ENCODE data around the gene DDX46. TPM values are rescaled to one million over a fixed set of nuclear protein-coding genes. Genes with fewer than 3 reads are reported as not detected.

Gene DDX46
- total RNA-seq, 2 donors from 2014 or later, result 31.9 to 36.3 TPM

DNA sequence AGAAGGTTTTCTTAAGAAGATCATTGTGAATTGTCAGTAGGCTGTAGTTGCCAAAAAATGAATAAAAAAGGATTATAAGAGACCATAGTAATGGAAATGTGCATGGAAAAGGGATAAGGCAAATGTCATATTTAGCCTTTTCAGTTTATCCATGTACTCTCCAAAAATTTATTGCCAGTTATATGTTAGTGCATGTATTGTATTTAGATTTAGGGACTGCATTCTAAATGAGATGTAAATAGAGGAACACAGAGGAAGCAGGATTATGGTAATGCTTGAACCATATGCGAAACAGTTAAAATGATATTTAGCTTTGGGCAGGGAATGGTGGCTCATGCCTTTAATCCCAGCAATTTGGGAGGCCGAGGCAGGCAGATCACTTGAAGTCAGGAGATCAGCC, 33.0 kb downstream of the DDX46 start:
- DNase-seq (no peak), ATAC-seq (no peak)
- WGBS, 2 donors, result 92 to 95% methylated on average over 2 of the region's 2 CpGs
- no peak overlapping the region for H3K27ac ChIP-seq
- TF ChIP-seq POLR2A (IDR thresholded peaks at IDR 0.05), result no peak
- TF ChIP-seq, protein P1, sequence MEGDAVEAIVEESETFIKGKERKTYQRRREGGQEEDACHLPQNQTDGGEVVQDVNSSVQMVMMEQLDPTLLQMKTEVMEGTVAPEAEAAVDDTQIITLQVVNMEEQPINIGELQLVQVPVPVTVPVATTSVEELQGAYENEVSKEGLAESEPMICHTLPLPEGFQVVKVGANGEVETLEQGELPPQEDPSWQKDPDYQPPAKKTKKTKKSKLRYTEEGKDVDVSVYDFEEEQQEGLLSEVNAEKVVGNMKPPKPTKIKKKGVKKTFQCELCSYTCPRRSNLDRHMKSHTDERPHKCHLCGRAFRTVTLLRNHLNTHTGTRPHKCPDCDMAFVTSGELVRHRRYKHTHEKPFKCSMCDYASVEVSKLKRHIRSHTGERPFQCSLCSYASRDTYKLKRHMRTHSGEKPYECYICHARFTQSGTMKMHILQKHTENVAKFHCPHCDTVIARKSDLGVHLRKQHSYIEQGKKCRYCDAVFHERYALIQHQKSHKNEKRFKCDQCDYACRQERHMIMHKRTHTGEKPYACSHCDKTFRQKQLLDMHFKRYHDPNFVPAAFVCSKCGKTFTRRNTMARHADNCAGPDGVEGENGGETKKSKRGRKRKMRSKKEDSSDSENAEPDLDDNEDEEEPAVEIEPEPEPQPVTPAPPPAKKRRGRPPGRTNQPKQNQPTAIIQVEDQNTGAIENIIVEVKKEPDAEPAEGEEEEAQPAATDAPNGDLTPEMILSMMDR (IDR thresholded peaks at IDR 0.05), result no peak
- intact Hi-C loops (cut with DNase I), result no loop called here
- H3K9me3 ChIP-seq, result no peaks in the 10 kb centered on the region
- peaks cover 8% of the 10 kb centered on the region for H3K4me1 ChIP-seq
- H3K27me3 ChIP-seq, result no peaks in the 10 kb centered on the region
- no peak overlapping the region for H3K4me3 ChIP-seq
- H3K36me3 ChIP-seq (replicated peaks in 1 of 2; ENCODE audit: insufficient read depth in 1 of 2, low read depth in 2 of 2), result peaks cover 4 to 37% of the 10 kb centered on the region in 2 donors

DNA sequence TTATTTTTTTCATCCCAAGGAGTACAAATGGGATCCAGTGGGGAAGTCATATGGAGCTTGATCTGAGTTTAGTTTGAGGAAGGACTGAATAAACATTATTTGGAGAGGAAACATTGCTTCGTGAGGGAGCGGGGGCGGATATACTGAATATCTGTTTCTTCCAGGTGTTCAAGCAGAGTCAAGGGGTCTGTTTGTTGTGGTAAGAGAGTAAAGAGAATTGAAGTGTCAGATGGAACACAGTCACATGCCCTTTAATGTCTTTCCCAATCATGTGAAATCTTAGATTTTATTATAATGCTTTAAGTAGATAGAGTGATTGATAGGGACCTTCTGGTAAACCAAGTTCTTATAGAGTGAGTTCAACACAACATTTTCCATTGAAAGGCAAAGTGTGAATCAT, 33.7 kb downstream of the DDX46 start:
- DNase-seq, result no peak
- WGBS, 2 donors, result 88 to 89% methylated on average over 3 of the region's 3 CpGs
- H3K36me3 ChIP-seq (replicated peaks in 1 of 2; ENCODE audit: insufficient read depth in 1 of 2, low read depth in 2 of 2), result peaks cover 4 to 36% of the 10 kb centered on the region in 2 donors
- H3K27me3 ChIP-seq, result no peaks in the 10 kb centered on the region
- peaks cover 8% of the 10 kb centered on the region for H3K4me1 ChIP-seq
- no peaks in the 10 kb centered on the region for H3K9me3 ChIP-seq
- H3K4me3 ChIP-seq, result no peak overlapping the region
- no peak for TF ChIP-seq POLR2A (IDR thresholded peaks at IDR 0.05)
- TF ChIP-seq, protein P1 (IDR thresholded peaks at IDR 0.05), result no peak
- no peak for ATAC-seq
- H3K27ac ChIP-seq, result no peak overlapping the region
- intact Hi-C loops (cut with DNase I), result no loop called here

DNA sequence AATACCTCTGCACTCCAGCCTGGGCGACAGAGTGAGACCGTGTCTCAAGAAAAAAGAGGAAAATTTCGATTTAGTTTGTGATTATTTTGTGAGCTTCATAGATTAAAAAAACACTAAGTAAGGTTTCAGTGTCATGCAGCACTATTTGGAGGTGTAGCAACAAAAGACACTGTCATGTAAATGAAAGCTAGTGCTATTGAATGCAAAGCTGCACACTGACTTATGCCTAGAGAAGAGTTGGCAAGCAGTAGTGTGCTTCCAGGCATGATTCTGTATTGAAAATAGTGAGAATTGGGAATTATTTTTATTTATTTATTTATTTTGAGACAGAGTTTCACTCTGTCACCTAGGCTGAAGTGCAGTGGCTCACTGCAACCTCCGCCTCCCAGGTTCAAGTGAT, 34.5 kb downstream of the DDX46 start:
- Histone ChIP-seq H3K27me3 (no peaks in the 10 kb centered on the region), H3K27ac (no peak overlapping the region), H3K4me1 (peaks cover 6% of the 10 kb centered on the region), H3K4me3 (no peak overlapping the region), H3K9me3 (no peaks in the 10 kb centered on the region), H3K36me3 (replicated peaks in 1 of 2; ENCODE audit: insufficient read depth in 1 of 2, low read depth in 2 of 2) (peaks cover 4 to 45% of the 10 kb centered on the region in 2 donors)
- ATAC-seq, result no peak
- no peak for DNase-seq
- WGBS, 2 donors, result 79 to 81% methylated on average over 4 of the region's 4 CpGs
- intact Hi-C loops (cut with DNase I), result no loop called here
- TF ChIP-seq, protein P1 (IDR thresholded peaks at IDR 0.05), result no peak
- no peak for TF ChIP-seq POLR2A (IDR thresholded peaks at IDR 0.05)

DNA sequence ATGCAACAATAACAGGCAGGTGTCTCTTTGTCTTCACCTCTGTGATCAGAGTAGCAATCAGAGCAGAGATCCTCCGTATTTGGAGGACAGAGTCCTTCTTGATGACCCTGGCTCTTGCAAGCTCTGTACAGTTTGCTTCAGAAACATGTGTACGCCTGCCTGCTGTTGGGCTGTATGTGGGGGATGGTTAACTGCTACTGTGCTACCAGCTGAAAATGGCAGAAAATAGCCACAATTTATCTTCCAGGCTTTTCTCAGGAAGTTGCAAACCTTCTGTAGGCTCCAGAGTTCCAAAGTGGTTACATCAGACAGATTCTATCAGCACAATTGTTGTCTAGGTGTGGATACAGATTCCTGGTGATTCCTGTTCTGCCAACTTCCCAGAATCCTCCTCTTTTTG, 35.5 kb downstream of the DDX46 start:
- Histone ChIP-seq H3K9me3 (no peaks in the 10 kb centered on the region), H3K36me3 (replicated peaks in 1 of 2; ENCODE audit: insufficient read depth in 1 of 2, low read depth in 2 of 2) (peaks cover 4 to 46% of the 10 kb centered on the region in 2 donors), H3K27ac (no peak overlapping the region), H3K4me3 (no peak overlapping the region), H3K27me3 (no peaks in the 10 kb centered on the region), H3K4me1 (no peaks in the 10 kb centered on the region)
- DNase-seq, result no peak
- intact Hi-C loops (cut with DNase I), result no loop called here
- TF ChIP-seq, protein P1 (IDR thresholded peaks at IDR 0.05), result no peak
- no peak for TF ChIP-seq POLR2A (IDR thresholded peaks at IDR 0.05)
- 57 to 83% methylated on average over 1 to 2 of the region's 2 CpGs for WGBS, 2 donors
- ATAC-seq, result no peak

DNA sequence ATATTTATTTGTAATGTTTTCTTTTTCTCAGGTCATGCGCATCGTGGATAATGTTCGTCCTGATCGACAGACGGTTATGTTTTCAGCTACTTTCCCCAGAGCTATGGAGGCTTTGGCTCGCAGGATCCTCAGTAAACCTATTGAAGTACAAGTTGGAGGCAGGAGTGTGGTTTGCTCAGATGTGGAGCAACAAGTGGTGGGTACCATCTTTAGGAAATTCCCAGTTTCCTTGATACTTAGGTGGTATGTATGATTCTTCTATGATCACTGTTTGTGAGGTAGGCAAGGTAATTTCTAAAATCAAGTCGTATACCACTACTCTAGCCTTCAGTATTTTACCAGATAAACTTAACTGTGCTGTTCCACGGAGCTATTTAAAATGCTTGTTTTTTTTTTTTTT, 36.2 kb downstream of the DDX46 start:
- H3K4me3 ChIP-seq, result no peak overlapping the region
- no peak overlapping the region for H3K27ac ChIP-seq
- ATAC-seq (no peak), DNase-seq (no peak)
- no peaks in the 10 kb centered on the region for H3K4me1 ChIP-seq
- peaks cover 4 to 46% of the 10 kb centered on the region in 2 donors for H3K36me3 ChIP-seq (replicated peaks in 1 of 2; ENCODE audit: insufficient read depth in 1 of 2, low read depth in 2 of 2)
- no peaks in the 10 kb centered on the region for H3K9me3 ChIP-seq
- H3K27me3 ChIP-seq, result no peaks in the 10 kb centered on the region
- 89 to 92% methylated on average over 8 of the region's 8 CpGs for WGBS, 2 donors
- TF ChIP-seq, protein P1 (IDR thresholded peaks at IDR 0.05), result no peak
- no peak for TF ChIP-seq POLR2A (IDR thresholded peaks at IDR 0.05)
- intact Hi-C loops (cut with DNase I), result no loop called here

Measured in body of pancreas (tissue), 4 donors.